GM12872 (cell line): ENCODE data around the gene FLG.

Experiments used
- CTCF ChIP-seq: IDR thresholded peaks from 3 replicates; pipeline ENCODE4 v1.5.1; 2011; ENCODE audit warnings: low read depth, mild to moderate bottlenecking, low read length, moderate library complexity; ENCODE audit not compliant: insufficient read depth

The FLG gene

GRCh38 chr1:152309955-152310354 is 15.1 kb downstream of the FLG start:
- no peak for TF ChIP-seq CTCF
